Gastrocnemius medialis (tissue), 4 donors: ENCODE measurements around the gene RGL2. TPM values are rescaled to one million over a fixed set of nuclear protein-coding genes. Genes with fewer than 3 reads are reported as not detected.

Experiments
- ATAC-seq, 2 donors: fragments of 150-250 bp; one replicate each; pipeline ENCODE4 v1.9.1; 2016
- DNase-seq, 2 donors: peaks; one replicate each; pipeline ENCODE4 v3.0.0-alpha.2; 2019
- H3K27ac ChIP-seq, 4 donors: fragments of 200-600 bp; sonication (generic); 1 replicate in 1 of 4; 2 replicates in 3 of 4; pipeline ENCODE4 v1.5.1; 2016 to 2018; ENCODE audit warnings: mild to moderate bottlenecking in 2 of 4, moderate library complexity in 1 of 4
- H3K27me3 ChIP-seq, 3 donors: fragments of 200-600 bp; sonication (generic) in 2 of 3; 1 replicate in 1 of 3; 2 replicates in 2 of 3; pipeline versions ENCODE4 v1.5.1 to v1.6.0; 2016 to 2019; ENCODE audit warnings: mild to moderate bottlenecking in 1 of 3, moderate library complexity in 1 of 3
- H3K36me3 ChIP-seq, 2 donors: fragments of 200-600 bp; sonication (generic) in 1 of 2; one replicate each; pipeline ENCODE4 v1.5.1; 2017 to 2018
- H3K4me1 ChIP-seq, 2 donors: fragments of 200-600 bp; sonication (generic) in 1 of 2; one replicate each; pipeline ENCODE4 v1.5.1; 2016 to 2017; ENCODE audit warnings: mild to moderate bottlenecking in 2 of 2
- H3K4me3 ChIP-seq, 4 donors: fragments of 200-600 bp; sonication (generic) in 3 of 4; 1 replicate in 1 of 4; 2 replicates in 3 of 4; pipeline ENCODE4 v1.5.1; 2016 to 2019; ENCODE audit warnings: mild to moderate bottlenecking in 2 of 4
- H3K9me3 ChIP-seq, 3 donors: fragments of 200-600 bp; sonication (generic) in 2 of 3; 1 replicate in 1 of 3; 2 replicates in 2 of 3; pipeline ENCODE4 v1.5.1; 2016 to 2019
- POLR2A ChIP-seq, 2 donors: fragments of 450-650 bp; IDR thresholded peaks; one replicate each; pipeline ENCODE4 v1.6.1; 2017; ENCODE audit warnings: antibody characterized with exemption in 2 of 2, mild to moderate bottlenecking in 2 of 2, moderate library complexity in 2 of 2
- in situ Hi-C, 4 donors: fragments of 200-750 bp; cut with MboI; loops; one replicate each; pipeline versions ENCODE4 v1.15.0 to v1.8.0; 2017; ENCODE audit warnings: low sequenced_read_pairs in 4 of 4
- intact Hi-C: fragments of 100-400 bp; cut with DNase I; formaldehyde crosslinking; loops from one replicate; pipeline ENCODE4 v1.15.1; 2023; ENCODE audit warnings: low total_unique reads
- total RNA-seq, 4 donors: library from RNA; depleted of rRNA; stranded (reverse); fragments of >200 nt; gene quantifications; one replicate each; pipeline versions ENCODE4 v1.1.0 to v1.2.3, GENCODE V29; 2016
- TF ChIP-seq, protein P1 (sequence below), 5 experiments: fragments of 450-650 bp in 3 of 5; fragments of 200-600 bp in 2 of 5; sonication (generic) in 2 of 5; IDR thresholded peaks in 4 of 5; conservative IDR thresholded peaks in 1 of 5; 1 replicate in 4 of 5; 2 replicates in 1 of 5; pipeline ENCODE4 v1.5.1; 2016 to 2019; ENCODE audit warnings: antibody characterized with exemption in 5 of 5, mild to moderate bottlenecking in 3 of 5, moderate library complexity in 3 of 5

The RGL2 gene
- total RNA-seq, 4 donors from 2014 or later, result 39.8 to 52.3 (median 40.8) TPM

DNA sequence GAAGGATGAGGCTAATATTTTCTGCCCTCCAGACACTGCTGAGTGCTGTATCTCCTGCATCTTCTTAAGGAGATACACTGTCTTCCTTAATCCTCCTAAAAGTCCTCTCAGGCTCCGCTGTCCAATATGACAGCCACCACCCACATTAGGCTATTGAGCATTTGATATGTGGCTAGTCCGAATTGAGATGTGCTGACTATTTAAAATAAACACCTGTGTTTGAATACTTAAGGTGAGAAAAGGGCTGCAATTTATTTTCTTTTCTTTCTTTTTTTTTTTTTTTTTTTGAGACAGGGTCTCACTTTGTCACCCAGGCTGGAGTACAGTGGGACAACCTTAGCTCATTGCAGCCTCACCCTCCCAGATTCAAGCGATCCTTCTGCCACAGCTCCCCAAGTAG is 3.1 kb upstream of the RGL2 start:
- intact Hi-C loops (no loop called here), in situ Hi-C loops (no loop called here)
- no peak overlapping the region for H3K4me3 ChIP-seq
- peaks cover 11 to 23% of the 10 kb centered on the region in 2 donors for H3K4me1 ChIP-seq
- H3K27me3 ChIP-seq, result no peaks in the 10 kb centered on the region
- no peak for ATAC-seq
- TF ChIP-seq, protein P1, sequence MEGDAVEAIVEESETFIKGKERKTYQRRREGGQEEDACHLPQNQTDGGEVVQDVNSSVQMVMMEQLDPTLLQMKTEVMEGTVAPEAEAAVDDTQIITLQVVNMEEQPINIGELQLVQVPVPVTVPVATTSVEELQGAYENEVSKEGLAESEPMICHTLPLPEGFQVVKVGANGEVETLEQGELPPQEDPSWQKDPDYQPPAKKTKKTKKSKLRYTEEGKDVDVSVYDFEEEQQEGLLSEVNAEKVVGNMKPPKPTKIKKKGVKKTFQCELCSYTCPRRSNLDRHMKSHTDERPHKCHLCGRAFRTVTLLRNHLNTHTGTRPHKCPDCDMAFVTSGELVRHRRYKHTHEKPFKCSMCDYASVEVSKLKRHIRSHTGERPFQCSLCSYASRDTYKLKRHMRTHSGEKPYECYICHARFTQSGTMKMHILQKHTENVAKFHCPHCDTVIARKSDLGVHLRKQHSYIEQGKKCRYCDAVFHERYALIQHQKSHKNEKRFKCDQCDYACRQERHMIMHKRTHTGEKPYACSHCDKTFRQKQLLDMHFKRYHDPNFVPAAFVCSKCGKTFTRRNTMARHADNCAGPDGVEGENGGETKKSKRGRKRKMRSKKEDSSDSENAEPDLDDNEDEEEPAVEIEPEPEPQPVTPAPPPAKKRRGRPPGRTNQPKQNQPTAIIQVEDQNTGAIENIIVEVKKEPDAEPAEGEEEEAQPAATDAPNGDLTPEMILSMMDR (IDR thresholded peaks at IDR 0.05 in 4 of 5, conservative IDR thresholded peaks at IDR 0.05 in 1 of 5), result no peak
- no peak for TF ChIP-seq POLR2A (IDR thresholded peaks at IDR 0.05)
- no peak for DNase-seq
- no peaks in the 10 kb centered on the region for H3K9me3 ChIP-seq
- H3K27ac ChIP-seq, result no peak overlapping the region
- peaks cover 0 to 9% of the 10 kb centered on the region in 2 donors for H3K36me3 ChIP-seq

GRCh38 chr6:33299237-33299944 is 649 bp upstream of the RGL2 start:
- DNase-seq, result peak; percentile 84 to 89
- H3K4me3 ChIP-seq, result peak overlapping the region; percentile 71 to 86 (median 80)
- intact Hi-C loops, result loop anchor here (1.0 to 2.0 kb wide), 5 partner anchors 18 to 99 kb away; partner anchors contain the start of genes B3GALT4, RXRB, SLC39A7 and VPS52
- peaks cover 0 to 31% of the 10 kb centered on the region in 2 donors for H3K36me3 ChIP-seq
- peak overlapping the region; percentile 96 to 99 (median 97) for H3K27ac ChIP-seq
- in situ Hi-C loops, result loop anchor here in 1 of 4 donors (25.0 kb wide), 1 partner anchor 1437 kb away; the partner anchor contains the start of gene NEU1
- H3K4me1 ChIP-seq, result peaks cover 11 to 23% of the 10 kb centered on the region in 2 donors
- no peaks in the 10 kb centered on the region for H3K9me3 ChIP-seq
- ATAC-seq, result peak; percentile 90 to 93
- H3K27me3 ChIP-seq, result no peaks in the 10 kb centered on the region
- TF ChIP-seq POLR2A (IDR thresholded peaks at IDR 0.05), result peak; percentile 78 to 86
- TF ChIP-seq, protein P1 (IDR thresholded peaks at IDR 0.05 in 4 of 5, conservative IDR thresholded peaks at IDR 0.05 in 1 of 5), result peak; percentile 55 to 85 (median 80)

DNA sequence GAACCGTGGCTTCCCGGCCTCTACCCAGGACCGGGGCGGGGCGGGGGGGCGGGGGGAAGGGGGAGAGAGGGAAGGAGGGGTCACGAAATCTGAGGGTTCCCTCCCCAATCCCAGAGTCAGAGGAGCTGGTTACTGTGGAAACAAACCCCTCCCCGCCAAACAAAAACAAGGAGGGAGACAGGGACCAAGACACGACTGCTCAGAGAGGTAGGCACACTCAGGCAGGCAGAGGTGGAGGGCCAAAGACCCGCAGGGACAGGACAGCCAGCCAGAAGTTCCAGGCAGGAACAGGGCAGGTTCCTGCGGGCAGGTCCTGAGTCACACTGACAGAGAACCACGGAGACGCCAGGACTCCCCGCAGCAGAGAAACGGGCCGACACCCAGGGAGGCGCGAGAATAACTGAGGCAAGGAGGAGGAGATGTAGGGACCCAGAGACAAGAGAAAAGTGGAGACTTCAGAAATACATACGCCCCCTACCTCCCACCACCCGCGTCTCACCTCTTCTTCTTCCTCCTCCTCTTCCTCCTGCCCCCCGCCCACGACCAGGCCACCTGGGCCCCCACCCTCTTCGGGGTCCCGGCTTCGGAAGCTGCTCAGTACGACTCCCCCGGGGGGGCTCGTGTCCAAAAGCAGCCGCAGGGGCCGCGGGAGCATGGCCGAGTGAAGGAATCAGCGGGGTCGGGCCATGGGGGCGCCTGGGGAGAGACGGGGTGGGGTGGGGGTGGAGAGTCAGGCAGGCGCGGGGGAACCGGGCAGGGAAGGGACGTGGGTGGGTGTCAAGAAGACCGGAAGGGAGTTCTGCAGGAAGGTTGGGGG is 578 bp downstream of the RGL2 start:
- H3K4me3 ChIP-seq, result peak overlapping the region; percentile 71 to 86 (median 80)
- H3K4me1 ChIP-seq, result peaks cover 11 to 23% of the 10 kb centered on the region in 2 donors
- ATAC-seq (peak; percentile 19 to 27), DNase-seq (peak in 1 of 2 donors; percentile 71)
- no peaks in the 10 kb centered on the region for H3K9me3 ChIP-seq
- no peaks in the 10 kb centered on the region for H3K27me3 ChIP-seq
- peaks cover 0 to 39% of the 10 kb centered on the region in 2 donors for H3K36me3 ChIP-seq
- TF ChIP-seq, protein P1 (IDR thresholded peaks at IDR 0.05 in 4 of 5, conservative IDR thresholded peaks at IDR 0.05 in 1 of 5), result no peak
- TF ChIP-seq POLR2A (IDR thresholded peaks at IDR 0.05), result peak in 1 of 2 donors; percentile 26
- intact Hi-C loops, result loop anchor here (1.0 to 2.0 kb wide), 2 partner anchors 9 to 49 kb away; partner anchors contain the start of genes PFDN6 and WDR46
- H3K27ac ChIP-seq, result peak overlapping the region; percentile 96 to 99 (median 97)
- in situ Hi-C loops, result loop anchor here in 1 of 4 donors (25.0 kb wide), 1 partner anchor 1436 kb away; the partner anchor contains the start of gene NEU1

DNA sequence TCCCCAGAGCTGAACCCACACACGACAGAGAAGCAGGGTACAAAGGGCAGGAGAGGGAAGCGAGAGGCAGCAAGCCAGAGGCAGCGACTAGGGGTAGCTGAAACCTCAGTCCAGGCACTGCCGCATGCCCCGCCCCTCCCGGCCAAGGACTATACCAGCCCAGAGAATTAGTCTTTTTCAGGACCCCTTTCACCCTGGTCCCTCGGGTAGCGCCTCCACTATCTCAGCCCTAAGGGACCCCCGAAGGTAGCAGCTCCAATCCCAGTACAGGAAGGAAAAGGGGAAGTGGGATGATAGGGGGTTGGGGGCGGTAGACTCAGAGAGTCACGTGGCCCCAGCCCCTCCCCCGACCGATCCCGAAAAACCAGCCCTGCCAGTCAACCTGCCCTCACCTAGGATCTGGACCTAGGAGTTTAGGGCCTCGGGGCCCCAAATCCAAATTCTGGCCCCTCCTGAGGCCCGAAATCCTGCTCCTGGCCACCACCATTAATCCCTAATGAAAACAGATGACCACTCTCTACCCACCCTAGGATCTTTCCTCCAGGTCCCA is 1.3 kb downstream of the RGL2 start:
- TF ChIP-seq POLR2A (IDR thresholded peaks at IDR 0.05), result no peak
- TF ChIP-seq, protein P1 (IDR thresholded peaks at IDR 0.05 in 4 of 5, conservative IDR thresholded peaks at IDR 0.05 in 1 of 5), result no peak
- Histone ChIP-seq H3K9me3 (no peaks in the 10 kb centered on the region), H3K4me1 (peaks cover 11 to 23% of the 10 kb centered on the region in 2 donors), H3K4me3 (peak overlapping the region; percentile 71 to 86 (median 80)), H3K36me3 (peaks cover 0 to 41% of the 10 kb centered on the region in 2 donors), H3K27me3 (no peaks in the 10 kb centered on the region), H3K27ac (peak overlapping the region; percentile 96 to 99 (median 97))
- DNase-seq (no peak), ATAC-seq (peak in 1 of 2 donors; percentile 0)
- in situ Hi-C loops (loop anchor here in 1 of 4 donors (25.0 kb wide), 1 partner anchor 1435 kb away; the partner anchor contains the start of gene NEU1), intact Hi-C loops (no loop called here)
